ENCODE measurements around the gene DENND10.

Gene DENND10

GRCh38 chr10:119159332-119159731 is 55.4 kb downstream of the DENND10 start:
- TF ChIP-seq, protein P1, sequence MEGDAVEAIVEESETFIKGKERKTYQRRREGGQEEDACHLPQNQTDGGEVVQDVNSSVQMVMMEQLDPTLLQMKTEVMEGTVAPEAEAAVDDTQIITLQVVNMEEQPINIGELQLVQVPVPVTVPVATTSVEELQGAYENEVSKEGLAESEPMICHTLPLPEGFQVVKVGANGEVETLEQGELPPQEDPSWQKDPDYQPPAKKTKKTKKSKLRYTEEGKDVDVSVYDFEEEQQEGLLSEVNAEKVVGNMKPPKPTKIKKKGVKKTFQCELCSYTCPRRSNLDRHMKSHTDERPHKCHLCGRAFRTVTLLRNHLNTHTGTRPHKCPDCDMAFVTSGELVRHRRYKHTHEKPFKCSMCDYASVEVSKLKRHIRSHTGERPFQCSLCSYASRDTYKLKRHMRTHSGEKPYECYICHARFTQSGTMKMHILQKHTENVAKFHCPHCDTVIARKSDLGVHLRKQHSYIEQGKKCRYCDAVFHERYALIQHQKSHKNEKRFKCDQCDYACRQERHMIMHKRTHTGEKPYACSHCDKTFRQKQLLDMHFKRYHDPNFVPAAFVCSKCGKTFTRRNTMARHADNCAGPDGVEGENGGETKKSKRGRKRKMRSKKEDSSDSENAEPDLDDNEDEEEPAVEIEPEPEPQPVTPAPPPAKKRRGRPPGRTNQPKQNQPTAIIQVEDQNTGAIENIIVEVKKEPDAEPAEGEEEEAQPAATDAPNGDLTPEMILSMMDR (IDR thresholded peaks at IDR 0.05; ENCODE audit: poor library complexity, severe bottlenecking) = no peak
- Histone ChIP-seq H3K27ac (ENCODE audit: poor library complexity, severe bottlenecking) (no peak overlapping the region), H3K36me3 (ENCODE audit: low read depth) (peaks cover 62% of the 10 kb centered on the region), H3K27me3 (ENCODE audit: insufficient read depth, poor library complexity, severe bottlenecking) (no peaks in the 10 kb centered on the region), H3K9me3 (ENCODE audit: severe bottlenecking) (no peaks in the 10 kb centered on the region), H3K4me1 (ENCODE audit: insufficient read depth, poor library complexity, severe bottlenecking) (peaks cover 3% of the 10 kb centered on the region), H3K4me3 (ENCODE audit: severe bottlenecking) (no peak overlapping the region)
- DNase-seq (ENCODE audit: low spot score) (no peak), ATAC-seq (ENCODE audit: low read depth) (no peak)

GRCh38 chr10:119161680-119162451 is 58.0 kb downstream of the DENND10 start:
- Histone ChIP-seq H3K9me3 (ENCODE audit: severe bottlenecking) (no peaks in the 10 kb centered on the region), H3K27me3 (ENCODE audit: insufficient read depth, poor library complexity, severe bottlenecking) (no peaks in the 10 kb centered on the region), H3K27ac (ENCODE audit: poor library complexity, severe bottlenecking) (no peak overlapping the region), H3K4me3 (ENCODE audit: severe bottlenecking) (no peak overlapping the region), H3K4me1 (ENCODE audit: insufficient read depth, poor library complexity, severe bottlenecking) (peaks cover 5% of the 10 kb centered on the region), H3K36me3 (ENCODE audit: low read depth) (peaks cover 39% of the 10 kb centered on the region)
- DNase-seq (ENCODE audit: low spot score) = no peak
- ATAC-seq (ENCODE audit: low read depth) = no peak
- TF ChIP-seq, protein P1 (IDR thresholded peaks at IDR 0.05; ENCODE audit: poor library complexity, severe bottlenecking) = no peak

- H3K36me3 ChIP-seq (ENCODE audit: low read depth) = peaks cover 38% of the 10 kb centered on the region
These were observed 58.7 kb downstream of the DENND10 start for GRCh38 chr10:119162452-119163092.

GRCh38 chr10:119165171-119166117 is 61.5 kb downstream of the DENND10 start, which contains the start of gene SFXN4:
Gene SFXN4, minus strand, starts transcription at chr10:119165714. Its CDS starts 67 bp downstream, at chr10:119165647.
- Histone ChIP-seq H3K4me3 (ENCODE audit: severe bottlenecking) (peak within 1 kb of the TSS; percentile 62), H3K27me3 (ENCODE audit: insufficient read depth, poor library complexity, severe bottlenecking) (no peaks in the 10 kb centered on the region), H3K9me3 (ENCODE audit: severe bottlenecking) (no peaks in the 10 kb centered on the region), H3K4me1 (ENCODE audit: insufficient read depth, poor library complexity, severe bottlenecking) (peaks cover 5% of the 10 kb centered on the region), H3K27ac (ENCODE audit: poor library complexity, severe bottlenecking) (peak within 1 kb of the TSS; percentile 70), H3K36me3 (ENCODE audit: low read depth) (peaks cover 51% of the 10 kb centered on the region)
- TF ChIP-seq, protein P1 (IDR thresholded peaks at IDR 0.05; ENCODE audit: poor library complexity, severe bottlenecking) = no peak
- DNase-seq (ENCODE audit: low spot score) = no peak
- peak; percentile 81 for ATAC-seq (ENCODE audit: low read depth)

More at GRCh38 chr10:119162452-119163092, 58.7 kb downstream of the DENND10 start:
- Histone ChIP-seq H3K9me3 (ENCODE audit: severe bottlenecking) (no peaks in the 10 kb centered on the region), H3K4me1 (ENCODE audit: insufficient read depth, poor library complexity, severe bottlenecking) (peaks cover 5% of the 10 kb centered on the region), H3K27ac (ENCODE audit: poor library complexity, severe bottlenecking) (no peak overlapping the region), H3K27me3 (ENCODE audit: insufficient read depth, poor library complexity, severe bottlenecking) (no peaks in the 10 kb centered on the region), H3K4me3 (ENCODE audit: severe bottlenecking) (no peak overlapping the region)
- TF ChIP-seq, protein P1 (IDR thresholded peaks at IDR 0.05; ENCODE audit: poor library complexity, severe bottlenecking) = no peak
- DNase-seq (ENCODE audit: low spot score) = no peak
- no peak for ATAC-seq (ENCODE audit: low read depth)

All from RWPE2 (cell line).